ENCODE data around the gene LRP1-AS.

GRCh38 chr12:57134949-57135348, 12.5 kb downstream of the LRP1-AS start:
- TF ChIP-seq, protein P1, sequence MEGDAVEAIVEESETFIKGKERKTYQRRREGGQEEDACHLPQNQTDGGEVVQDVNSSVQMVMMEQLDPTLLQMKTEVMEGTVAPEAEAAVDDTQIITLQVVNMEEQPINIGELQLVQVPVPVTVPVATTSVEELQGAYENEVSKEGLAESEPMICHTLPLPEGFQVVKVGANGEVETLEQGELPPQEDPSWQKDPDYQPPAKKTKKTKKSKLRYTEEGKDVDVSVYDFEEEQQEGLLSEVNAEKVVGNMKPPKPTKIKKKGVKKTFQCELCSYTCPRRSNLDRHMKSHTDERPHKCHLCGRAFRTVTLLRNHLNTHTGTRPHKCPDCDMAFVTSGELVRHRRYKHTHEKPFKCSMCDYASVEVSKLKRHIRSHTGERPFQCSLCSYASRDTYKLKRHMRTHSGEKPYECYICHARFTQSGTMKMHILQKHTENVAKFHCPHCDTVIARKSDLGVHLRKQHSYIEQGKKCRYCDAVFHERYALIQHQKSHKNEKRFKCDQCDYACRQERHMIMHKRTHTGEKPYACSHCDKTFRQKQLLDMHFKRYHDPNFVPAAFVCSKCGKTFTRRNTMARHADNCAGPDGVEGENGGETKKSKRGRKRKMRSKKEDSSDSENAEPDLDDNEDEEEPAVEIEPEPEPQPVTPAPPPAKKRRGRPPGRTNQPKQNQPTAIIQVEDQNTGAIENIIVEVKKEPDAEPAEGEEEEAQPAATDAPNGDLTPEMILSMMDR (IDR thresholded peaks at IDR 0.05) = no peak
- TF ChIP-seq POLR2A (IDR thresholded peaks at IDR 0.05) = no peak
